GM21528 (cell line): Measurements from ENCODE around the gene FBP1.
"Not testable (repeated sequence)": the region's sequence is repeated elsewhere in the genome, so short reads cannot be mapped to it uniquely, and the experiment has no call there.

ENCODE experiments used
- ATAC-seq: cut with Tn5 transposase; IDR thresholded peaks from one replicate; pipeline ENCODE4 v1.9.1; 2021; ENCODE audit warnings: mild to moderate bottlenecking, moderate library complexity; ENCODE audit not compliant: unreplicated experiment, low FRiP score

Gene FBP1

GRCh38 chr9:94623253-94623652 lies 16.1 kb downstream of the FBP1 start:
- ATAC-seq = no peak

- no peak for ATAC-seq
These were observed 17.1 kb downstream of the FBP1 start for GRCh38 chr9:94622087-94622800.

- no peak for ATAC-seq
These were observed 20.3 kb downstream of the FBP1 start for GRCh38 chr9:94619026-94619425.

- ATAC-seq = no peak
These were observed 26.3 kb downstream of the FBP1 start for GRCh38 chr9:94613003-94613402.

GRCh38 chr9:94612071-94612470 lies 27.2 kb downstream of the FBP1 start:
- no peak for ATAC-seq

- no peak for ATAC-seq
These were observed 27.7 kb downstream of the FBP1 start for GRCh38 chr9:94611638-94612068.

- no peak for ATAC-seq
These were observed 29.1 kb downstream of the FBP1 start for GRCh38 chr9:94610181-94610606.

- no peak for ATAC-seq
These were observed 32.0 kb downstream of the FBP1 start for GRCh38 chr9:94607423-94607691.

GRCh38 chr9:94606646-94607422 lies 32.5 kb downstream of the FBP1 start:
- no peak for ATAC-seq

GRCh38 chr9:94603259-94604160 lies 35.8 kb downstream of the FBP1 start:
- no peak for ATAC-seq

- ATAC-seq = no peak
These were observed 36.7 kb downstream of the FBP1 start for GRCh38 chr9:94602666-94603065.

GRCh38 chr9:94600715-94601114 lies 38.6 kb downstream of the FBP1 start:
- no peak for ATAC-seq

- ATAC-seq = no peak
These were observed 39.1 kb downstream of the FBP1 start for GRCh38 chr9:94600258-94600657.

- ATAC-seq = no peak
These were observed 40.2 kb downstream of the FBP1 start for GRCh38 chr9:94599102-94599501.

GRCh38 chr9:94593459-94594345 lies 45.6 kb downstream of the FBP1 start, which contains the start of gene FBP2:
FBP2 (minus strand) TSS chr9:94593824; CDS start chr9:94593726, 98 bp downstream.
- no peak for ATAC-seq

GRCh38 chr9:94592683-94593082 lies 46.6 kb downstream of the FBP1 start:
- not testable (repeated sequence) for ATAC-seq

- ATAC-seq = no peak
These were observed 47.4 kb downstream of the FBP1 start for GRCh38 chr9:94591876-94592275.

GRCh38 chr9:94591046-94591545 lies 48.2 kb downstream of the FBP1 start:
- ATAC-seq = not testable (repeated sequence)

- ATAC-seq = no peak
These were observed 50.6 kb downstream of the FBP1 start for GRCh38 chr9:94588681-94589080.

- ATAC-seq = no peak
These were observed 52.5 kb downstream of the FBP1 start for GRCh38 chr9:94586814-94587213.
